PC-9 (cell line): ENCODE measurements around the gene DOCK6. TPM values are rescaled to one million over a fixed set of nuclear protein-coding genes. Genes with fewer than 3 reads are reported as not detected.
A peak's percentile ranks its signal among the peaks of the same experiment; 100 is the strongest.

ENCODE experiments used
- BruUV-seq: library from RNA; stranded (reverse); fragments of 400-500 nt; replicated peaks from 2 replicates; lab custom pipeline; 2021; lab: Mats Ljungman, UMichigan
- CTCF ChIA-PET: fragments of 300-600 bp; sonication (Branson Sonifier 250); formaldehyde crosslinking; loops from one replicate; lab custom pipeline; 2022; ENCODE audit warnings: antibody characterized with exemption; lab: Charles Lee
- POLR2A ChIA-PET: fragments of 300-600 bp; sonication (Branson Sonifier 250); formaldehyde crosslinking; loops from one replicate; lab custom pipeline; 2022; ENCODE audit warnings: antibody characterized with exemption; ENCODE audit not compliant: unreplicated experiment; lab: Charles Lee
- DNase-seq, 2 experiments: peaks; one replicate each; pipeline versions ENCODE4 v3.0.0 to v3.0.0-alpha.2; 2015 to 2022; ENCODE audit warnings: mixed read lengths in 1 of 2
- H2AFZ ChIP-seq: fragments of 200-600 bp; sonication (generic); 2 replicates; pipeline ENCODE4 v1.8.1; 2017; ENCODE audit warnings: antibody characterized with exemption
- H3F3A ChIP-seq: fragments of 200-600 bp; sonication (generic); 2 replicates; pipeline ENCODE4 v1.8.1; 2017; ENCODE audit warnings: antibody characterized with exemption, mild to moderate bottlenecking, low read depth; ENCODE audit not compliant: insufficient read depth
- H3K27ac ChIP-seq: fragments of 200-600 bp; sonication (generic); 2 replicates; pipeline ENCODE4 v1.6.1; 2016; ENCODE audit warnings: mixed run types
- H3K27me3 ChIP-seq: fragments of 200-600 bp; sonication (generic); 2 replicates; pipeline ENCODE4 v1.6.1; 2016; ENCODE audit warnings: low read depth, mixed run types; ENCODE audit not compliant: insufficient read depth
- H3K36me3 ChIP-seq: fragments of 200-600 bp; sonication (generic); 2 replicates; pipeline ENCODE4 v1.6.1; 2016; ENCODE audit warnings: low read depth, mixed run types
- H3K4me1 ChIP-seq: fragments of 200-600 bp; sonication (generic); replicated peaks from 2 replicates; pipeline ENCODE4 v1.6.1; 2016; ENCODE audit warnings: mixed run types; ENCODE audit not compliant: insufficient read depth
- H3K4me2 ChIP-seq: fragments of 200-600 bp; sonication (generic); 2 replicates; pipeline ENCODE4 v1.6.1; 2017; ENCODE audit warnings: mixed run types
- H3K4me3 ChIP-seq: fragments of 200-600 bp; sonication (generic); 2 replicates; pipeline ENCODE4 v1.6.1; 2016; ENCODE audit warnings: mixed run types
- H3K79me2 ChIP-seq: fragments of 200-600 bp; sonication (generic); 2 replicates; pipeline ENCODE4 v1.6.1; 2017; ENCODE audit warnings: low read depth, mixed run types
- H3K9me2 ChIP-seq: fragments of 200-600 bp; sonication (generic); 2 replicates; pipeline ENCODE4 v1.8.1; 2017; ENCODE audit warnings: mild to moderate bottlenecking; ENCODE audit not compliant: insufficient read depth
- H3K9me3 ChIP-seq: fragments of 200-600 bp; sonication (generic); 2 replicates; pipeline ENCODE4 v1.8.1; 2016; ENCODE audit warnings: low read depth; ENCODE audit not compliant: insufficient read depth
- H4K20me1 ChIP-seq: fragments of 200-600 bp; sonication (generic); 2 replicates; pipeline ENCODE4 v1.8.1; 2017; ENCODE audit not compliant: insufficient read depth
- EZH2 ChIP-seq: fragments of 200-600 bp; sonication (generic); IDR thresholded peaks from 2 replicates; pipeline ENCODE4 v1.8.0; 2017; ENCODE audit warnings: antibody characterized with exemption, low read depth
- intact Hi-C: fragments of 100-400 bp; cut with micrococcal nuclease; formaldehyde crosslinking; loops from one replicate; pipeline ENCODE4 v1.10.0; 2022; ENCODE audit not compliant: unreplicated experiment
- total RNA-seq: library from RNA; stranded (reverse); gene quantifications from 2 replicates; pipeline ENCODE4 v1.2.3, GENCODE V29; 2021
- TF ChIP-seq, protein P1 (sequence below): fragments of 200-600 bp; sonication (generic); conservative IDR thresholded peaks from 2 replicates; pipeline ENCODE4 v1.6.1; 2017; ENCODE audit warnings: mixed run types, antibody characterized with exemption, mild to moderate bottlenecking, moderate library complexity

DOCK6 gene
- total RNA-seq, 1 experiment from 2014 or later: 32.5 TPM

- BruUV-seq: no TSS peak
- Histone ChIP-seq H3K9me3 (no peaks in the 10 kb centered on the region), H3K27ac (no peak overlapping the region), H2AFZ (no peak overlapping the region), H3K4me1 (peaks cover 14% of the 10 kb centered on the region; the same call in 1 of the 2 replicates), H3F3A (peaks cover 20% of the 10 kb centered on the region), H3K4me3 (no peak overlapping the region), H3K36me3 (no peaks in the 10 kb centered on the region), H3K79me2 (no peaks in the 10 kb centered on the region), H3K27me3 (no peaks in the 10 kb centered on the region), H3K9me2 (no peaks in the 10 kb centered on the region), H4K20me1 (no peaks in the 10 kb centered on the region), H3K4me2 (no peak overlapping the region)
- ChIA-PET POLR2A (no interaction called here), CTCF (no interaction called here)
- TF ChIP-seq EZH2: no peak
- TF ChIP-seq, protein P1, sequence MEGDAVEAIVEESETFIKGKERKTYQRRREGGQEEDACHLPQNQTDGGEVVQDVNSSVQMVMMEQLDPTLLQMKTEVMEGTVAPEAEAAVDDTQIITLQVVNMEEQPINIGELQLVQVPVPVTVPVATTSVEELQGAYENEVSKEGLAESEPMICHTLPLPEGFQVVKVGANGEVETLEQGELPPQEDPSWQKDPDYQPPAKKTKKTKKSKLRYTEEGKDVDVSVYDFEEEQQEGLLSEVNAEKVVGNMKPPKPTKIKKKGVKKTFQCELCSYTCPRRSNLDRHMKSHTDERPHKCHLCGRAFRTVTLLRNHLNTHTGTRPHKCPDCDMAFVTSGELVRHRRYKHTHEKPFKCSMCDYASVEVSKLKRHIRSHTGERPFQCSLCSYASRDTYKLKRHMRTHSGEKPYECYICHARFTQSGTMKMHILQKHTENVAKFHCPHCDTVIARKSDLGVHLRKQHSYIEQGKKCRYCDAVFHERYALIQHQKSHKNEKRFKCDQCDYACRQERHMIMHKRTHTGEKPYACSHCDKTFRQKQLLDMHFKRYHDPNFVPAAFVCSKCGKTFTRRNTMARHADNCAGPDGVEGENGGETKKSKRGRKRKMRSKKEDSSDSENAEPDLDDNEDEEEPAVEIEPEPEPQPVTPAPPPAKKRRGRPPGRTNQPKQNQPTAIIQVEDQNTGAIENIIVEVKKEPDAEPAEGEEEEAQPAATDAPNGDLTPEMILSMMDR: no peak
- no peak for DNase-seq
- intact Hi-C loops: no loop called here
Measured at GRCh38 chr19:11169896-11170678, 92.2 kb downstream of the DOCK6 start.

GRCh38 chr19:11168568-11168967 lies 93.8 kb downstream of the DOCK6 start:
- intact Hi-C loops: no loop called here
- Histone ChIP-seq H3K27me3 (no peaks in the 10 kb centered on the region), H3K4me2 (no peak overlapping the region), H3K4me1 (peaks cover 14% of the 10 kb centered on the region; the same call in 1 of the 2 replicates), H4K20me1 (no peaks in the 10 kb centered on the region), H3K9me3 (no peaks in the 10 kb centered on the region), H3K79me2 (no peaks in the 10 kb centered on the region), H2AFZ (no peak overlapping the region), H3K9me2 (no peaks in the 10 kb centered on the region), H3K27ac (peak overlapping the region; percentile 53), H3K36me3 (no peaks in the 10 kb centered on the region), H3K4me3 (no peak overlapping the region), H3F3A (peaks cover 20% of the 10 kb centered on the region)
- BruUV-seq: no TSS peak
- no peak for TF ChIP-seq EZH2
- TF ChIP-seq, protein P1: no peak
- peak; percentile 21 to 69 for DNase-seq
- ChIA-PET CTCF (interaction anchor here (0.5 kb wide), 1 partner anchor 15 kb away, joined by 3 read pairs; no protein-coding TSS in a partner anchor), POLR2A (no interaction called here)

DNA sequence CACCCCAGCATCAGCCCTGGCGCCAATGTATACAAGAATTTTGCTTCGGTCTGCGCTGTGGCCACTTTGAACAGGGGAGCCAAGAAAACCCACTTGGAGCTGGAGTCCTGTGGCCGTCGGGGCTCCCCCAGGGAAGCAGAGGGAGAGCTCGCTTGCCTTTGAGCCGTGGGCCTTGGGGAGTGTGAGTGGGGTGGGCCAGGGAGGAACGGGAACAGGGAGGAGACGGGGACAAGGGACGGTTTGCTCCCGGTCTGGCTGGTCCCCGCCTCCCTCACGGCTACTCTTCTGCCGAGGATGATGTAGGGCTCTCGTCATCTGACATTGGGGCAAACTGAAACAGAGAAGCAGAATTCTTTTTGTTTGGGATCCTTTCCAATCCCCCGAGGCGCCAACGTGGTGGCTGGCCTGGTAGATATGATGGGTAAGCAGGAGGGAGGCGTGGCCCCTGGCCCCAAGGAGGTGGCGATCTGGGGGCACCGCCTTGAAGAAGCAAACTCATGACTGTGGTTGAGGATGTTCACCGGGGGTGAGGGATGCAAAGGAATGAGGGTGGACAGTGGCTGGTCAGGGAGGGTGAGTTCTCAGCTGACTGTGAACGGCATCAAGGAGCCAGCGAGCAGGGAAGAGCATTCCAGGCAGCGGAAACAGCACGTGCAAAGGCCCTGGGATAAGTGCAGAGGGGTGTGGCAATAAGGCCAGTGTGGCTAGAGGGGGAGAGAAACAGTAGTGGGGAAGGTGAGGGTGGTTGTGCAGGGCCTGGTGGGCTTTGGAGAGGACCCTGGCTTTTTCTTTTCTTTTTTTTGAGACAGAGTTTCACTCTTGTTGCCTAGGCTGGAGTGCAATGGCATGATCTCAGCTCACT lies 95.8 kb downstream of the DOCK6 start:
- no peak overlapping the region for H3K27ac ChIP-seq
- no peaks in the 10 kb centered on the region for H3K79me2 ChIP-seq
- H3K27me3 ChIP-seq: no peaks in the 10 kb centered on the region
- ChIA-PET POLR2A (interaction anchor here (0.6 kb wide), 1 partner anchor 660 kb away, joined by 4 read pairs; no protein-coding TSS in a partner anchor), CTCF (no interaction called here)
- no peak overlapping the region for H3K4me3 ChIP-seq
- no peaks in the 10 kb centered on the region for H3K9me3 ChIP-seq
- TF ChIP-seq, protein P1: no peak
- TF ChIP-seq EZH2: no peak
- peaks cover 14% of the 10 kb centered on the region; the same call in 1 of the 2 replicates for H3K4me1 ChIP-seq
- no peak for DNase-seq
- no peak overlapping the region for H3K4me2 ChIP-seq
- H3F3A ChIP-seq: peaks cover 20% of the 10 kb centered on the region
- H3K9me2 ChIP-seq: no peaks in the 10 kb centered on the region
- no TSS peak for BruUV-seq
- intact Hi-C loops: no loop called here
- no peak overlapping the region for H2AFZ ChIP-seq
- no peaks in the 10 kb centered on the region for H4K20me1 ChIP-seq
- H3K36me3 ChIP-seq: no peaks in the 10 kb centered on the region
